C4-2B (cell line): ENCODE measurements around the gene KLHL9.

Experiments
- CTCF ChIP-seq: fragments of 450-650 bp; conservative IDR thresholded peaks from 2 replicates; pipeline ENCODE4 v1.5.1; 2017; ENCODE audit warnings: mild to moderate bottlenecking
- ZFX ChIP-seq: fragments of 450-650 bp; IDR thresholded peaks from 2 replicates; pipeline ENCODE4 v1.6.1; 2017

- TF ChIP-seq CTCF (no peak), ZFX (no peak)
Observed at GRCh38 chr9:21322911-21323461, 12.2 kb downstream of the KLHL9 start.
